SK-N-SH (cell line): ENCODE data around the gene CPEB1. TPM values are rescaled to one million over a fixed set of nuclear protein-coding genes. Genes with fewer than 3 reads are reported as not detected.

ENCODE experiments used
- CTCF ChIA-PET: fragments of 300-600, 350-600 bp; formaldehyde crosslinking; extraction: SDS; loops from one replicate; lab custom pipeline; 2021; lab: Yijun Ruan, JAX
- POLR2A ChIA-PET: fragments of 350-600 bp; sonication (Branson Sonifier 250); formaldehyde crosslinking; extraction: SDS; loops from one replicate; lab custom pipeline; 2020; ENCODE audit warnings: antibody characterized with exemption, inconsistent platforms; lab: Yijun Ruan, JAX
- DNase-seq: peaks from one replicate; pipeline ENCODE4 v3.0.0; 2012
- H2AFZ ChIP-seq: fragments of 200-600 bp; sonication (generic); 2 replicates; pipeline ENCODE4 v1.8.1; 2016; ENCODE audit warnings: antibody characterized with exemption, mild to moderate bottlenecking, low read depth
- H3F3A ChIP-seq: fragments of 200-600 bp; sonication (generic); replicated peaks from 2 replicates; pipeline ENCODE3; 2016; ENCODE audit warnings: antibody characterized with exemption, mild to moderate bottlenecking; ENCODE audit not compliant: insufficient read depth
- H3K27ac ChIP-seq, 2 experiments: fragments of 200-500 bp in 1 of 2; fragments of 200-600 bp in 1 of 2; sonication (Bioruptor generic) in 1 of 2; sonication (generic), shearing (Covaris generic) in 1 of 2; 2 replicates each; pipeline versions ENCODE4 v1.5.1 to v1.6.1; 2014 to 2016; ENCODE audit warnings: low read depth in 2 of 2, inconsistent platforms in 1 of 2, low read length in 1 of 2, mild to moderate bottlenecking in 1 of 2, mixed read lengths in 1 of 2
- H3K27me3 ChIP-seq: fragments of 200-600 bp; sonication (generic), shearing (Covaris generic); 2 replicates; pipeline ENCODE4 v1.6.1; 2016; ENCODE audit warnings: mixed run types; ENCODE audit not compliant: insufficient read depth
- H3K36me3 ChIP-seq, 2 experiments: fragments of 200-500 bp in 1 of 2; fragments of 200-600 bp in 1 of 2; sonication (Bioruptor generic) in 1 of 2; sonication (generic) in 1 of 2; replicated peaks in 1 of 2; 2 replicates each; pipeline versions ENCODE3 to v1.5.1; 2014 to 2016; ENCODE audit warnings: low read length in 1 of 2, mild to moderate bottlenecking in 1 of 2; ENCODE audit not compliant: insufficient read depth in 2 of 2, control insufficient read depth in 1 of 2
- H3K4me1 ChIP-seq, 2 experiments: fragments of 200-500 bp in 1 of 2; fragments of 200-600 bp in 1 of 2; sonication (Bioruptor generic) in 1 of 2; sonication (generic), shearing (Covaris generic) in 1 of 2; 2 replicates each; pipeline versions ENCODE4 v1.5.1 to v1.6.1; 2014 to 2016; ENCODE audit warnings: low read depth in 1 of 2, low read length in 1 of 2, mixed run types in 1 of 2; ENCODE audit not compliant: insufficient read depth in 2 of 2, control insufficient read depth in 1 of 2
- H3K4me2 ChIP-seq: fragments of 200-600 bp; sonication (generic), shearing (Covaris generic); 2 replicates; pipeline ENCODE4 v1.6.1; 2017; ENCODE audit warnings: mixed run types
- H3K4me3 ChIP-seq, 2 experiments: fragments of 200-500 bp in 1 of 2; fragments of 200-600 bp in 1 of 2; sonication (Bioruptor generic) in 1 of 2; sonication (generic), shearing (Covaris generic) in 1 of 2; 2 replicates each; pipeline versions ENCODE4 v1.5.1 to v1.8.1; 2014 to 2016; ENCODE audit warnings: low read depth in 2 of 2, inconsistent platforms in 1 of 2, low read length in 1 of 2, mild to moderate bottlenecking in 1 of 2, mixed read lengths in 1 of 2, moderate library complexity in 1 of 2
- H3K79me2 ChIP-seq: fragments of 200-600 bp; sonication (generic); 2 replicates; pipeline ENCODE4 v1.8.1; 2017; ENCODE audit warnings: mild to moderate bottlenecking; ENCODE audit not compliant: insufficient read depth
- H3K9ac ChIP-seq: fragments of 200-600 bp; sonication (generic); 2 replicates; pipeline ENCODE4 v1.6.1; 2017; ENCODE audit warnings: mixed run types
- H3K9me2 ChIP-seq: fragments of 200-600 bp; sonication (generic); 2 replicates; pipeline ENCODE4 v1.6.1; 2017; ENCODE audit warnings: mixed run types
- H3K9me3 ChIP-seq: fragments of 200-600 bp; sonication (generic); 2 replicates; pipeline ENCODE4 v1.6.1; 2017; ENCODE audit warnings: mixed run types, mild to moderate bottlenecking, moderate library complexity
- H4K20me1 ChIP-seq: fragments of 200-600 bp; sonication (generic); 2 replicates; pipeline ENCODE4 v1.6.1; 2017; ENCODE audit warnings: mild to moderate bottlenecking, mixed run types; ENCODE audit not compliant: insufficient read depth
- CTCF ChIP-seq: fragments of 200-600 bp; sonication (generic); IDR thresholded peaks from 2 replicates; pipeline ENCODE4 v1.6.1; 2017; ENCODE audit warnings: antibody characterized with exemption, mild to moderate bottlenecking, moderate library complexity
- EP300 ChIP-seq, 2 experiments: IDR thresholded peaks; 2 replicates each; pipeline versions ENCODE4 v1.4.0 to v1.6.1; 2012; ENCODE audit warnings: borderline replicate concordance in 1 of 2, low read depth in 1 of 2, low read length in 1 of 2
- EZH2phosphoT487 ChIP-seq: fragments of 200-600 bp; sonication (generic); IDR thresholded peaks from 2 replicates; pipeline ENCODE4 v1.6.1; 2017; ENCODE audit warnings: low read depth, mixed run types, mild to moderate bottlenecking, antibody characterized with exemption, moderate library complexity, borderline replicate concordance
- FOSL2 ChIP-seq: IDR thresholded peaks from 2 replicates; pipeline ENCODE4 v1.4.0; 2012; ENCODE audit warnings: low read depth, mild to moderate bottlenecking, moderate library complexity, borderline replicate concordance
- IRF3 ChIP-seq: fragments of 150-350 bp; IDR thresholded peaks from 2 replicates; pipeline ENCODE4 v1.6.1; 2016; ENCODE audit warnings: mild to moderate bottlenecking, low read depth, low read length
- MAX ChIP-seq: IDR thresholded peaks from 2 replicates; pipeline ENCODE4 v1.4.0; 2012; ENCODE audit warnings: low read depth
- RCOR1 ChIP-seq: fragments of 150-350 bp; IDR thresholded peaks from 2 replicates; pipeline ENCODE4 v1.6.1; 2017; ENCODE audit warnings: antibody characterized with exemption, low read length
- REST ChIP-seq: IDR thresholded peaks from 2 replicates; pipeline ENCODE4 v1.6.1; 2012; ENCODE audit warnings: mild to moderate bottlenecking, low read depth, low read length, moderate library complexity
- SIN3A ChIP-seq: IDR thresholded peaks from 2 replicates; pipeline ENCODE4 v1.6.1; 2012; ENCODE audit warnings: low read depth, mild to moderate bottlenecking, low read length, moderate library complexity, borderline replicate concordance
- TEAD4 ChIP-seq: IDR thresholded peaks from 2 replicates; pipeline ENCODE4 v1.4.0; 2012; ENCODE audit warnings: mild to moderate bottlenecking, borderline replicate concordance; ENCODE audit not compliant: insufficient read depth
- USF1 ChIP-seq: IDR thresholded peaks from 2 replicates; pipeline ENCODE4 v1.4.0; 2012; ENCODE audit warnings: low read depth, borderline replicate concordance
- USF2 ChIP-seq: fragments of 150-350 bp; IDR thresholded peaks from 2 replicates; pipeline ENCODE4 v1.6.1; 2017; ENCODE audit warnings: antibody characterized with exemption, low read length, low read depth, borderline replicate concordance
- WGBS: methylation state at CpG from one replicate; pipeline ENCODE4 v1.1.6; 2017; ENCODE audit warnings: low lambda C conversion rate; 5-methylcytosine and 5-hydroxymethylcytosine counted together
- polyA plus RNA-seq, 3 experiments: library from polyadenylated mRNA; depleted of rRNA; stranded (reverse); fragments of >200 nt; gene quantifications; 2 replicates each; pipeline ENCODE4 v1.2.3, GENCODE V29; 2012

The CPEB1 gene
- polyA plus RNA-seq, 1 of the 3 experiments (the other 2 are of a cell fraction): 2.6 TPM

- Histone ChIP-seq H3K36me3 (no peaks in the 10 kb centered on the region), H3K4me1 (no peaks in the 10 kb centered on the region), H3K27me3 (no peaks in the 10 kb centered on the region), H3K79me2 (no peaks in the 10 kb centered on the region), H3K9me3 (no peaks in the 10 kb centered on the region), H3K4me2 (no peak overlapping the region), H3K4me3 (no peak overlapping the region), H2AFZ (no peak overlapping the region), H3K27ac (no peak overlapping the region), H4K20me1 (no peaks in the 10 kb centered on the region), H3K9ac (no peak overlapping the region), H3F3A (no peaks in the 10 kb centered on the region), H3K9me2 (no peaks in the 10 kb centered on the region)
- CTCF ChIA-PET: no interaction called here
- DNase-seq: no peak
- WGBS: 21% methylated on average over 3 of the region's 3 CpGs
- POLR2A ChIA-PET: no interaction called here
- no peak for TF ChIP-seq USF1
- TF ChIP-seq CTCF: no peak
- TF ChIP-seq RCOR1: no peak
- no peak for TF ChIP-seq USF2
- no peak for TF ChIP-seq TEAD4
- no peak for TF ChIP-seq MAX
- no peak for TF ChIP-seq EP300 (IDR thresholded peaks at IDR 0.05; ENCODE audit: borderline replicate concordance in 1 of 2, low read depth in 1 of 2, low read length in 1 of 2)
- no peak for TF ChIP-seq FOSL2
- no peak for TF ChIP-seq EZH2phosphoT487
- no peak for TF ChIP-seq IRF3
- TF ChIP-seq REST: no peak
- TF ChIP-seq SIN3A: no peak
These were observed 8.4 kb upstream of the CPEB1 start for GRCh38 chr15:82655606-82656005.
